CD4-positive, alpha-beta T cell treated with Interleukin-1 beta for 1 hour (primary cell): ENCODE measurements around the gene NANS.
"Not testable (repeated sequence)": the region's sequence is repeated elsewhere in the genome, so short reads cannot be mapped to it uniquely, and the experiment has no call there.

Source experiments
- DNase-seq, 2 donors: peaks; one replicate each; pipeline ENCODE4 v3.0.0-alpha.2; 2020 to 2022

The NANS gene

GRCh38 chr9:98056269-98057137 lies at the start of gene NANS:
Gene NANS, plus strand, starts transcription at chr9:98056732. Its CDS starts 77 bp downstream, at chr9:98056809.
- peak; percentile 90 to 92 for DNase-seq

- no peak for DNase-seq
These were observed 49.1 kb upstream of the NANS start for GRCh38 chr9:98007251-98007928.

GRCh38 chr9:98008764-98009163 lies 47.8 kb upstream of the NANS start:
- DNase-seq: no peak

- DNase-seq: no peak
These were observed 47.1 kb upstream of the NANS start for GRCh38 chr9:98009437-98009836.

- no peak for DNase-seq
These were observed 46.6 kb upstream of the NANS start for GRCh38 chr9:98009936-98010335.

GRCh38 chr9:98010445-98010844 lies 46.1 kb upstream of the NANS start:
- DNase-seq: peak in 1 of 2 donors; percentile 26

GRCh38 chr9:98011122-98011521 lies 45.4 kb upstream of the NANS start:
- DNase-seq: no peak

- DNase-seq: no peak
These were observed 40.3 kb upstream of the NANS start for GRCh38 chr9:98016137-98016680.

GRCh38 chr9:98017306-98017705 lies 39.2 kb upstream of the NANS start:
- DNase-seq: no peak

- DNase-seq: no peak
These were observed 38.2 kb upstream of the NANS start for GRCh38 chr9:98018347-98018746.

GRCh38 chr9:98019098-98019497 lies 37.4 kb upstream of the NANS start:
- no peak for DNase-seq

- not testable (repeated sequence) for DNase-seq
These were observed 36.7 kb upstream of the NANS start for GRCh38 chr9:98019869-98020268.

- DNase-seq: no peak
These were observed 35.9 kb upstream of the NANS start for GRCh38 chr9:98020476-98021145.

- DNase-seq: no peak
These were observed 35.1 kb upstream of the NANS start for GRCh38 chr9:98021306-98022040.

- no peak for DNase-seq
These were observed 34.1 kb upstream of the NANS start for GRCh38 chr9:98022447-98022846.

- DNase-seq: no peak
These were observed 31.8 kb upstream of the NANS start for GRCh38 chr9:98024702-98025101.

GRCh38 chr9:98031169-98031568 lies 25.4 kb upstream of the NANS start:
- no peak for DNase-seq

GRCh38 chr9:98031935-98032334 lies 24.6 kb upstream of the NANS start:
- DNase-seq: no peak

- DNase-seq: peak; percentile 85 to 90
These were observed 21.7 kb upstream of the NANS start for GRCh38 chr9:98034593-98035546.

- DNase-seq: no peak
These were observed 19.2 kb upstream of the NANS start for GRCh38 chr9:98037357-98037756.

GRCh38 chr9:98038958-98039357 lies 17.6 kb upstream of the NANS start:
- no peak for DNase-seq
